Nephron progenitor cell (in vitro differentiated cells): ENCODE results near the gene GNLY.
"Not testable (repeated sequence)": the region's sequence is repeated elsewhere in the genome, so short reads cannot be mapped to it uniquely, and the experiment has no call there.

Experiments used
- DNase-seq: peaks from one replicate; pipeline ENCODE4 v3.0.0; 2021
- H3K27ac Mint-ChIP-seq: 2 replicates; pipeline ENCODE4 v1.8.0; 2021; ENCODE audit warnings: mild to moderate bottlenecking, moderate library complexity, mixed read lengths
- H3K27me3 Mint-ChIP-seq: 2 replicates; pipeline ENCODE4 v1.8.0; 2021; ENCODE audit warnings: mild to moderate bottlenecking, low read depth, mixed read lengths; ENCODE audit not compliant: poor library complexity
- H3K36me3 Mint-ChIP-seq: 2 replicates; pipeline ENCODE4 v1.8.0; 2021; ENCODE audit warnings: low read depth, mixed read lengths
- H3K4me1 Mint-ChIP-seq: 2 replicates; pipeline ENCODE4 v1.8.0; 2021; ENCODE audit warnings: mixed read lengths
- H3K4me3 Mint-ChIP-seq: 2 replicates; pipeline ENCODE4 v1.8.0; 2021; ENCODE audit warnings: mild to moderate bottlenecking, moderate library complexity, mixed read lengths
- H3K9me3 Mint-ChIP-seq: 2 replicates; pipeline ENCODE4 v1.8.0; 2021; ENCODE audit warnings: mild to moderate bottlenecking, moderate library complexity, mixed read lengths
- CTCF ChIP-seq: fragments of 200-600 bp; sonication (generic); IDR thresholded peaks from 2 replicates; pipeline ENCODE4 v1.5.0; 2021; ENCODE audit warnings: antibody characterized with exemption

GNLY gene

GRCh38 chr2:85710687-85711577 lies 16.8 kb downstream of the GNLY start:
- no peak overlapping the region for H3K4me3 Mint-ChIP-seq
- peaks cover 15% of the 10 kb centered on the region for H3K27me3 Mint-ChIP-seq
- TF ChIP-seq CTCF = no peak
- H3K36me3 Mint-ChIP-seq = no peaks in the 10 kb centered on the region
- H3K4me1 Mint-ChIP-seq = peaks cover 17% of the 10 kb centered on the region
- no peaks in the 10 kb centered on the region for H3K9me3 Mint-ChIP-seq
- H3K27ac Mint-ChIP-seq = peak overlapping the region; percentile 39
- DNase-seq = no peak

GRCh38 chr2:85711578-85712060 lies 17.5 kb downstream of the GNLY start:
- DNase-seq = no peak
- no peak for TF ChIP-seq CTCF
- Mint-ChIP-seq H3K4me1 (peaks cover 24% of the 10 kb centered on the region), H3K27me3 (peaks cover 15% of the 10 kb centered on the region), H3K4me3 (no peak overlapping the region), H3K27ac (peak overlapping the region; percentile 39), H3K36me3 (no peaks in the 10 kb centered on the region), H3K9me3 (no peaks in the 10 kb centered on the region)

- peaks cover 26% of the 10 kb centered on the region for H3K4me1 Mint-ChIP-seq
- H3K4me3 Mint-ChIP-seq = no peak overlapping the region
- peaks cover 15% of the 10 kb centered on the region for H3K27me3 Mint-ChIP-seq
- no peak overlapping the region for H3K27ac Mint-ChIP-seq
- DNase-seq = no peak
- H3K9me3 Mint-ChIP-seq = no peaks in the 10 kb centered on the region
- TF ChIP-seq CTCF = no peak
- no peaks in the 10 kb centered on the region for H3K36me3 Mint-ChIP-seq
Measured at GRCh38 chr2:85712336-85712735, 18.2 kb downstream of the GNLY start.

- Mint-ChIP-seq H3K4me1 (peaks cover 31% of the 10 kb centered on the region), H3K27ac (no peak overlapping the region), H3K36me3 (no peaks in the 10 kb centered on the region), H3K9me3 (no peaks in the 10 kb centered on the region), H3K4me3 (no peak overlapping the region), H3K27me3 (peaks cover 15% of the 10 kb centered on the region)
- no peak for TF ChIP-seq CTCF
- no peak for DNase-seq
Measured at GRCh38 chr2:85712849-85713612, 18.9 kb downstream of the GNLY start.

GRCh38 chr2:85713836-85714235 lies 19.7 kb downstream of the GNLY start:
- Mint-ChIP-seq H3K36me3 (no peaks in the 10 kb centered on the region), H3K4me1 (peaks cover 31% of the 10 kb centered on the region), H3K27ac (no peak overlapping the region), H3K9me3 (no peaks in the 10 kb centered on the region), H3K27me3 (peaks cover 11% of the 10 kb centered on the region), H3K4me3 (no peak overlapping the region)
- TF ChIP-seq CTCF = no peak
- DNase-seq = no peak

GRCh38 chr2:85714421-85714820 lies 20.3 kb downstream of the GNLY start:
- not testable (repeated sequence) for H3K4me3 Mint-ChIP-seq, H3K27ac Mint-ChIP-seq, DNase-seq, H3K36me3 Mint-ChIP-seq, H3K9me3 Mint-ChIP-seq, H3K27me3 Mint-ChIP-seq
- peaks cover 31% of the 10 kb centered on the region for H3K4me1 Mint-ChIP-seq
